Anterior cingulate cortex (tissue), 58 donors: ENCODE results near the gene CKM.

Source experiments
- DNase-seq, 58 donors: peaks; one replicate each; lab custom pipeline; 2025; lab: John Stamatoyannopoulos, UW

Gene CKM

GRCh38 chr19:45256836-45257235 is 65.8 kb downstream of the CKM start:
- no peak for DNase-seq
